GM13977 (cell line): Measurements from ENCODE around the gene SELENOM.

Experiments used
- DNase-seq: peaks from one replicate; pipeline ENCODE4 v3.0.0; 2012; ENCODE audit warnings: low spot score
- in situ Hi-C: fragments of 300-500 bp; cut with MboI; formaldehyde crosslinking; loops from one replicate; pipeline ENCODE4 v1.12.0; 2022; ENCODE audit warnings: low sequenced_read_pairs, low pct_unique_long_range_greater_than_20kb, mixed read lengths, inconsistent platforms; ENCODE audit not compliant: unreplicated experiment
- TF ChIP-seq, protein P1 (sequence below): IDR thresholded peaks from 2 replicates; pipeline ENCODE4 v1.5.1; 2012; ENCODE audit warnings: mild to moderate bottlenecking, control low read depth; ENCODE audit not compliant: insufficient read depth; ENCODE audit errors: extremely low read depth, missing control alignments

Gene SELENOM

GRCh38 chr22:31127181-31127772 is 19.9 kb upstream of the SELENOM start:
- DNase-seq, result no peak
- in situ Hi-C loops, result no loop called here
- TF ChIP-seq, protein P1, sequence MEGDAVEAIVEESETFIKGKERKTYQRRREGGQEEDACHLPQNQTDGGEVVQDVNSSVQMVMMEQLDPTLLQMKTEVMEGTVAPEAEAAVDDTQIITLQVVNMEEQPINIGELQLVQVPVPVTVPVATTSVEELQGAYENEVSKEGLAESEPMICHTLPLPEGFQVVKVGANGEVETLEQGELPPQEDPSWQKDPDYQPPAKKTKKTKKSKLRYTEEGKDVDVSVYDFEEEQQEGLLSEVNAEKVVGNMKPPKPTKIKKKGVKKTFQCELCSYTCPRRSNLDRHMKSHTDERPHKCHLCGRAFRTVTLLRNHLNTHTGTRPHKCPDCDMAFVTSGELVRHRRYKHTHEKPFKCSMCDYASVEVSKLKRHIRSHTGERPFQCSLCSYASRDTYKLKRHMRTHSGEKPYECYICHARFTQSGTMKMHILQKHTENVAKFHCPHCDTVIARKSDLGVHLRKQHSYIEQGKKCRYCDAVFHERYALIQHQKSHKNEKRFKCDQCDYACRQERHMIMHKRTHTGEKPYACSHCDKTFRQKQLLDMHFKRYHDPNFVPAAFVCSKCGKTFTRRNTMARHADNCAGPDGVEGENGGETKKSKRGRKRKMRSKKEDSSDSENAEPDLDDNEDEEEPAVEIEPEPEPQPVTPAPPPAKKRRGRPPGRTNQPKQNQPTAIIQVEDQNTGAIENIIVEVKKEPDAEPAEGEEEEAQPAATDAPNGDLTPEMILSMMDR, result no peak

DNA sequence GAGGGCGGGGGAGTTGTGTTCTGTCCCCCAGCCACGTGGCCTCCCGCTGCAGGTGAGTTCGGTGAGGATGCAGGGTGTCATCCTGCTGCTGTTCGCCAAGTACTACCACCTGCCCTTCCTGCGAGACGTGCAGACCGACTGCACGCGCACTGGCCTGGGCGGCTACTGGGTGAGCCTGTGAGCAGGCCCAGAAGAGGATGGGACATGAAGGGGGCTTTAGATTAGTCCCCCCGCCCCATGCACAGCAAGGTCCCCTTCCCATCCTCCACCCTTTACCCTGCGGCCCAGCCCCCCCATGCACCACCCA is 19.5 kb upstream of the SELENOM start:
- TF ChIP-seq, protein P1, result no peak
- in situ Hi-C loops, result no loop called here
- no peak for DNase-seq

DNA sequence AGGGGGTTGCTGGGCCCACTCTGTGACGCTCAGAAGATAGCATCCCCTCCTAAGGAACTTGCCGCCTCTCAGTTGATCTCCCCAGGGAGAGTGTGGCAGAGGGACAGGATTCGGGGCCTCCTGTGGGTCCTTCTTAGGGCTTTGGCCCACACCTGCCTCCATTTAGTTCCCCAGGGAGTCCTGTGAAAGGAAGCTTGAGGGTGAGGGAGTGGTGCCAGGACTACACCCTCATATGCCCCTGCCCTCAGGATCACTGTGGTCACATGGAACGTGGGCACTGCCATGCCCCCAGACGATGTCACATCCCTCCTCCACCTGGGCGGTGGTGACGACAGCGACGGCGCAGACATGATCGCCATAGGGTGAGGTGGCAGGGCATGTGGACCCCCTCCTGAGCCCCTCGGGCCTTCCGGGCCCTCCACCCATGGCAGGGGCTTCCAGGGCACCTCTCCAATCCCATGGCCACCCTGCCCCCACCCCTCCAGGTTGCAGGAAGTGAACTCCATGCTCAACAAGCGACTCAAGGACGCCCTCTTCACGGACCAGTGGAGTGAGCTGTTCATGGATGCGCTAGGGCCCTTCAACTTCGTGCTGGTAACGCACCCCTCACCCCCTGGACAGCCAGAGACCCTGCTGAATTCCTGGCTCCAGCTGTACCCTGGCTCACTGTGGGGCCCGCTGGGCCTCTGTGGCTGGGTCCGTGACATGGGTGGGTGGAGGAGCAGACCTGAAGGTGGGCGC is 18.9 kb upstream of the SELENOM start:
- in situ Hi-C loops, result no loop called here
- DNase-seq, result no peak
- TF ChIP-seq, protein P1, result no peak

GRCh38 chr22:31125521-31126117 is 18.3 kb upstream of the SELENOM start:
- in situ Hi-C loops, result no loop called here

DNA sequence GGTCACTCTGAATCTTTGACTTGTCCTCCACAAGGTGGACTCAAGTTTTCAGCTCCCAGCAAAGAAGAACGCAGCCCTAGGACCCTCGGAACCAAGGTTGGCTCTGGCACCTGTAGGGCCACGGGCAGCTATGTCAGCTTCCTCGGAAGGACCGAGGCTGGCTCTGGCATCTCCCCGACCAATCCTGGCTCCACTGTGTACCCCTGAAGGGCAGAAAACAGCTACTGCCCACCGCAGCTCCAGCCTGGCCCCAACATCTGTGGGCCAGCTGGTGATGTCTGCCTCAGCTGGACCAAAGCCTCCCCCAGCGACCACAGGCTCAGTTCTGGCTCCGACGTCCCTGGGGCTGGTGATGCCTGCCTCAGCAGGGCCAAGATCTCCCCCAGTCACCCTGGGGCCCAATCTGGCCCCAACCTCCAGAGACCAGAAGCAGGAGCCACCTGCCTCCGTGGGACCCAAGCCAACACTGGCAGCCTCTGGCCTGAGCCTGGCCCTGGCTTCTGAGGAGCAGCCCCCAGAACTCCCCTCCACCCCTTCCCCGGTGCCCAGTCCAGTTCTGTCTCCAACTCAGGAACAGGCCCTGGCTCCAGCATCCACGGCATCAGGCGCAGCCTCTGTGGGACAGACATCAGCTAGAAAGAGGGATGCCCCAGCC is 17.6 kb upstream of the SELENOM start:
- in situ Hi-C loops, result no loop called here
- no peak for DNase-seq
- TF ChIP-seq, protein P1, result no peak

More at GRCh38 chr22:31125521-31126117, 18.3 kb upstream of the SELENOM start:
- TF ChIP-seq, protein P1, result no peak
- DNase-seq, result no peak

DNA sequence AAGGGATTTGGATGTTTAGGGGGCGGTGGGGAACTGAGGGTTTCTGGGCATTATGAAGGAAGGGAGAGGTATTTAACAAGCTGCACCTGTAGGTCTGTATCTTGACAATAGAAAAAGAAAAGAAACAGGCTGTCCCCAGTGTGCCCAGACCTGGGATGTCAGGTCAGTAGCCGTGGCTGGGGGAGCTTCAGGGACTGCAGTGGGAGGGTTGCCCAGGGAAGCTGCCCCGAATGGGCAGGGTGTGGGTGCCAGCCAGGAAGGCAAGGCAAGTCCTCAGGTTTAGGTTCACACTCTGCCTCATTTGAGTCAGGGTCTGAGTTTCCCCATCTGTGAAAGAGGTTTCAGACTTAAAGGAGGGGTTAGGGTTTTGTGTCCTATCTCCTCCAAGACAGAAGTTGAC is 16.9 kb upstream of the SELENOM start:
- TF ChIP-seq, protein P1, result no peak
- no peak for DNase-seq
- in situ Hi-C loops, result no loop called here
